ENCODE measurements around the gene RHBDD3. TPM values are rescaled to one million over a fixed set of nuclear protein-coding genes. Genes with fewer than 3 reads are reported as not detected.

Gene RHBDD3
- total RNA-seq, 2 experiments from 2014 or later: 27.5 to 30.1 TPM

DNA sequence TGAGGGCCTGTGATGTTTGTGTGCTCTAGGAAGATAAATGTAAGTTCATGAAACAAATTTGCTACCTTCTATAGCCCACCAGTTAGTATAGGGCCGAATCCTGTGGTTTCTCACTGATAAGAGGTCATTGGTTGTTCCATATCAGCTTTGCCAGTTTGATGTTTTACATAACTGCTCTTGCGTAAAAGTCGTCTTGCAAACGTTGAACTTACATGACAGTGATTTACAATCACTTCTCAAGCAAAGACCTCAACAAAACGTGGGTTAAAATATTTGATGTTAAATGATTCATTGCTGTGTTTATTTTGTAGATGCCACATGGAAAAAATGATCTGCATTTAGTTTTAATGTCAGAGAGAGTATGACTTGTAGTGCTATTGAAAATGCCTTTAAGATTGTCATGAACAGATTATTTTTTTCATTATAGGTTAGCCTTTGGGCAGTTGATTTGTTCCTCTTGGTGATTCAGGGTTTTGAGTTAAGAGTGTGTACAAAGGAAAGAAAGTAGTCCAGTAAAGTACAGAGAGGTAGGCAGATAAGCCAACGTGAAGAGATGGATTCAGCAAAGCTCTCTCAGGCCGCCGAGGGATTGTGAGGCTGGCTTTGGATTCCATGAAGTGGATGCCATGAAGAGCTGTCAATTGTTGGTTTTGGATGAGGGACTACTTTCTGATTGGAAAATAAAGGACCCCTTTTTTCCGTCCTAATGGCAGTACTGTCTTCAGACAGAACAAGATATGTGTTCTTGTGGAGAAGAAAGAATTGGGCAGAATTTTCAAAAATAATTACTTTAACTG lies 2.9 kb upstream of the RHBDD3 start:
- no peak for ATAC-seq (ENCODE audit: low read depth)
- POLR2A ChIA-PET: interaction anchor here (1.0 to 1.1 kb wide), 2 partner anchors 9 to 10 kb away, joined by 3 read pairs; no protein-coding TSS in a partner anchor
- H3K36me3 Mint-ChIP-seq: peaks cover 46% of the 10 kb centered on the region
- DNase-seq: no peak
- H3K4me1 Mint-ChIP-seq: peaks cover 47% of the 10 kb centered on the region
- peak overlapping the region; percentile 27 for H3K27ac Mint-ChIP-seq
- no peaks in the 10 kb centered on the region for H3K27me3 Mint-ChIP-seq
- H3K9me3 Mint-ChIP-seq: no peaks in the 10 kb centered on the region
- H3K4me3 Mint-ChIP-seq: peak overlapping the region; percentile 86

- POLR2A ChIA-PET: interaction anchor here (1.0 kb wide), 1 partner anchor 10 kb away, joined by 3 read pairs; no protein-coding TSS in a partner anchor
- Mint-ChIP-seq H3K27ac (peak overlapping the region; percentile 93), H3K9me3 (no peaks in the 10 kb centered on the region), H3K36me3 (peaks cover 44% of the 10 kb centered on the region), H3K4me1 (peaks cover 45% of the 10 kb centered on the region), H3K4me3 (peak overlapping the region; percentile 86), H3K27me3 (no peaks in the 10 kb centered on the region)
- no peak for DNase-seq
- no peak for ATAC-seq (ENCODE audit: low read depth)
These were observed 2.1 kb upstream of the RHBDD3 start for GRCh38 chr22:29269731-29270474.

- H3K27ac Mint-ChIP-seq: peak overlapping the region; percentile 93
- H3K36me3 Mint-ChIP-seq: peaks cover 44% of the 10 kb centered on the region
- no peaks in the 10 kb centered on the region for H3K27me3 Mint-ChIP-seq
- ATAC-seq (ENCODE audit: low read depth) (no peak), DNase-seq (no peak)
- POLR2A ChIA-PET: interaction anchor here (2.6 kb wide), 1 partner anchor 35 kb away, joined by 11 read pairs; no protein-coding TSS in a partner anchor
- peaks cover 42% of the 10 kb centered on the region for H3K4me1 Mint-ChIP-seq
- H3K9me3 Mint-ChIP-seq: no peaks in the 10 kb centered on the region
- peak overlapping the region; percentile 86 for H3K4me3 Mint-ChIP-seq
These were observed 1.4 kb upstream of the RHBDD3 start for GRCh38 chr22:29269230-29269604.

DNA sequence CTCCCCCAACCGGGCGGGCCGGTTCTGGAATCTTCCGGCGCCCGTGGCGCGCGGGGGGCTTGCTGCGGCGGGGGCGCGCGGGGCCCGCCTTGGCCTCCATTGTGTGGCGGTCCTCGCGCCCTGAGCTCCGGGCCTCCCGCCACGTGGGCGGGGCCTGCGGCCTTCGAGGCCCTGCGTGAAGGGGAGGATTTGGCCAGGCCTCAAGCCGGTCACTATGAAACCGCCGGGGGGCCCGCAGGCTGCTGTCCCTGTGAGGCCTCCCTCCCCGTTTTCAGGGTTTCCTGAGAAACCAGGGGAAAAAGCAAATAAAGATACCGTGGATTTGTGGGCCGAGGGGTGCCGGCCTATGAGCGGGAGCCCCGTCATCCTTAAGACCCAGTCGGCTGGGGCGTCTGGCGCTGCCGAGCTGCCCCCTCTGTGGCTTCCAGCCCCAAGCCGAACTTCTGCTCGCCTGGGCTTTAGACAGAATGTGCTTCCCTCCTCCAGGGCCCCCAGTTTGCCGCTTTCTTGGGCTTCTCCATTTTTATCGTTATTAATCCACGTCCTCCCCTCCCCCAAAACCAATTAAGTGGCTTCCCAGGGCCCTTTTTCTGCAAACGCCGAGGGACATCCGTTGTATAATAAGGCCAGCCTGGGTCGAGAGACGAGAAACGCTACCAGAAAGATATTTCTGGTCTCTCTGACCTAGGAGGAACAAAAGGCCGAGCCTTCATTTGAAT lies 889 bp upstream of the RHBDD3 start:
- H3K4me1 Mint-ChIP-seq: peaks cover 40% of the 10 kb centered on the region
- ATAC-seq (ENCODE audit: low read depth) (peak; percentile 27), DNase-seq (no peak)
- POLR2A ChIA-PET: interaction anchor here (0.6 to 2.6 kb wide), 5 partner anchors 35 to 503 kb away, joined by 3 to 11 read pairs (median 3); partner anchors contain the start of gene GAS2L1
- peaks cover 41% of the 10 kb centered on the region for H3K36me3 Mint-ChIP-seq
- no peaks in the 10 kb centered on the region for H3K9me3 Mint-ChIP-seq
- peak overlapping the region; percentile 86 for H3K4me3 Mint-ChIP-seq
- H3K27me3 Mint-ChIP-seq: no peaks in the 10 kb centered on the region
- peak overlapping the region; percentile 95 for H3K27ac Mint-ChIP-seq

DNA sequence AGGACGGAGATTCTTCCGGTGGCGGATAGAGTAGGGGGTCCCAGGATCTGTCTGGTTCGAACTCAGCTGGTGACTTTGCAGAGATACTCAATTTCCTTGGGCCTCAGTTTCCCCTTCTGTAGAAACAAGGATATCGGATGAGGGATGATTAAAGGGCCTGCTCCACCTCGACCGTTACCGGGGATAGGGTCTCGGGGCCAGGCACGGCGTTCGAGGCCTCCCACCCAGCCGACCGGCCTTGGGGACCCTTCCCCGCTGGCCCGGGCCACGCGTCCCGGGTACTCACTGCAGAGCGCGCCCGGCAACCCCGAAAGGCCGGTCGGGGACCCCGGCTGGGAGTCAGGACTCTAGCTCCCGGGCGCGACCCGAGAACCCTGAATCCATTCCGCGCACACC lies 321 bp downstream of the RHBDD3 start:
- Mint-ChIP-seq H3K27me3 (no peaks in the 10 kb centered on the region), H3K27ac (peak overlapping the region; percentile 95), H3K9me3 (no peaks in the 10 kb centered on the region), H3K4me1 (peaks cover 35% of the 10 kb centered on the region), H3K36me3 (peaks cover 29% of the 10 kb centered on the region), H3K4me3 (peak overlapping the region; percentile 86)
- no peak for DNase-seq
- ATAC-seq (ENCODE audit: low read depth): no peak
- POLR2A ChIA-PET: interaction anchor here (0.6 to 2.6 kb wide), 6 partner anchors 11 to 286 kb away, joined by 3 to 11 read pairs (median 6); partner anchors contain the start of genes GAS2L1 and KREMEN1

DNA sequence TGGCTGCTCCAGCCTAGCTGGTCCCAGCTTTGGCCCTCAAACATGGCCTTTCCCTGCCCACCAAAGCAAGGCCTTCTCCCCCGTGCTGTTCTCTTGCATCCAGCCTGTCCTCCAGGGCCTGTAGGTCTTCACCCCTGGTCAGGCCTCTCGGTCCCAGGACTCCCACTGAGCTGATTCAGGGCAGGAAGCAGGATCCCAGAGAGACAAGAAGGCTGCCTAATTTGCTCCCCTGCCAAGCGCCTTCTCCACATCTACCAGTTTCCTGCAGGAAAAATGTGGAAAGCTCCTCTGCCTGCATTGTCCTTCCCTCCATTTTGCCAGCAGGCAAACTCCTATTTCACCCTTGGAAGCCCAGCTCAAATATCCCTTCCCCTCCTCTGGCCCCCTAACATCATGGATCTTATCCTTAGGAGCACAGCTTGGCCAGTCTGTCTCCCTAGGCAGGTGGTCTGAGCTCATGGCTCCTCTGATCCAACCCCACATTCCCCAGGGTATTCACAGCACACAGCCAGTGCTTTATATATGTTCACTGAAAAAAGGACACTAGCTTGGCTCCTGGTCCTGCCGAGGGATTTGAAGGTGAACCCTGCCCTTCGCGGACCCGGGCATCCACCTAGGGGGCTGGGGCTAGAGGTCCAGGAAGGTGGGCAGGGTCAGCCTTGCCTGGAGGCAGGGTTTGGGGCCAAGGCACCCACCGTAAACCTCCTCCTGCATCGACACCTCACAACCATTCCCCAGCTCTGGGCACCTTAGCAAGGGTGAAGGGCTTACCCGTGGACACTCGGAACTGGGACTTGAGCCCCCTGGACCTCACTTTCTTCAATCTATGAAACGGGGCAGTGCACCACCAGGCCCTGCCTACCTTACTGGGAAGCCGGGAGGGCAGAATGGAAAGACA lies 968 bp downstream of the RHBDD3 start:
- Mint-ChIP-seq H3K27me3 (no peaks in the 10 kb centered on the region), H3K36me3 (peaks cover 25% of the 10 kb centered on the region), H3K27ac (peak overlapping the region; percentile 95), H3K4me1 (peaks cover 30% of the 10 kb centered on the region), H3K4me3 (peak overlapping the region; percentile 86), H3K9me3 (no peaks in the 10 kb centered on the region)
- ATAC-seq (ENCODE audit: low read depth) (no peak), DNase-seq (no peak)
- POLR2A ChIA-PET: interaction anchor here (0.6 to 2.6 kb wide), 5 partner anchors 9 to 275 kb away, joined by 3 to 11 read pairs (median 6); partner anchors contain the start of gene KREMEN1

DNA sequence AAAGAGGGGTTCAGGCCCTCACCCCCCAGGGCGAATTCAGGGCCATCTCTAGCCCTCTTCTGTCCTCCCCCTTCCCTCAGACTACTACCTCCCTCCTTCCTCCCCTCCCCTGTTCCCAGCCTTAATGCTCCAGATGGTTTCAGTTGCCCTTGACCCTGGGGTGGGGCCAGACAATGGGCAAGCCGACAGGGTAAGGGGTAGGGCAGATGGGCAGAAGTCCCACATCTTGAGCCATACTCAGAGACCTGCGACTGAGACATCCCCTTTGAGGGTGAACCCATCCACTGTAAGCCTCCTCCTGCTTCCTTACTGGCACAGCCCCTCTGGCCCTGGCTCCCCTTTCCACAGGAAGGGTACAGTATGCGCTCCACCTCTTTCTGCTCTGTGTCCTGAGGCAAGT lies 1.9 kb downstream of the RHBDD3 start:
- DNase-seq: no peak
- POLR2A ChIA-PET: no interaction called here
- Mint-ChIP-seq H3K4me3 (peak overlapping the region; percentile 86), H3K36me3 (peaks cover 22% of the 10 kb centered on the region), H3K27me3 (no peaks in the 10 kb centered on the region), H3K27ac (no peak overlapping the region), H3K9me3 (no peaks in the 10 kb centered on the region), H3K4me1 (peaks cover 25% of the 10 kb centered on the region)
- no peak for ATAC-seq (ENCODE audit: low read depth)

DNA sequence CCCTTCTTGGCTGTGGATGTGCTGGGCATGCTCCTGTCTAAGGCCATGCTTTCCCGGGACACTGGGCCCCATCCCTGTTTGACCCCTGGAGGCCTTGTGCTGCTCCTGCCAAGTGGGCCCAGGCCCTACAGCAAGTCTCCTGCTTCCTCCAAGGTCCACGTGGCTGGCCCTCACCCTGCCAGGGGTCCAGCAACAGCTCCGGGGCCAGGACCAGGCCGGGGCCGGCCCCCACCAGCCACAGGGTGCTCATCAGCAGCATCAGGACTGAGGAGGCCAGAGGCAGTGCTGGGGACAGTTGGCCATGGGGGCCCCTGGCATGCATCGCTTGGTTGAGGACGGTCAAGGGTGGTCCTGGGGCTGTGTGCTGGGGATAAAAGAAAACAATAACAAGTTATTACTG lies 2.5 kb downstream of the RHBDD3 start:
- no peaks in the 10 kb centered on the region for H3K27me3 Mint-ChIP-seq
- no peaks in the 10 kb centered on the region for H3K9me3 Mint-ChIP-seq
- H3K4me1 Mint-ChIP-seq: peaks cover 18% of the 10 kb centered on the region
- no peak overlapping the region for H3K27ac Mint-ChIP-seq
- no peak for DNase-seq
- no peak overlapping the region for H3K4me3 Mint-ChIP-seq
- POLR2A ChIA-PET: interaction anchor here (0.5 kb wide), 1 partner anchor 516 kb away, joined by 4 read pairs; no protein-coding TSS in a partner anchor
- ATAC-seq (ENCODE audit: low read depth): no peak
- peaks cover 16% of the 10 kb centered on the region for H3K36me3 Mint-ChIP-seq

- no peak for ATAC-seq (ENCODE audit: low read depth)
- no peaks in the 10 kb centered on the region for H3K27me3 Mint-ChIP-seq
These were observed 3.9 kb downstream of the RHBDD3 start for GRCh38 chr22:29263791-29264276.

DNA sequence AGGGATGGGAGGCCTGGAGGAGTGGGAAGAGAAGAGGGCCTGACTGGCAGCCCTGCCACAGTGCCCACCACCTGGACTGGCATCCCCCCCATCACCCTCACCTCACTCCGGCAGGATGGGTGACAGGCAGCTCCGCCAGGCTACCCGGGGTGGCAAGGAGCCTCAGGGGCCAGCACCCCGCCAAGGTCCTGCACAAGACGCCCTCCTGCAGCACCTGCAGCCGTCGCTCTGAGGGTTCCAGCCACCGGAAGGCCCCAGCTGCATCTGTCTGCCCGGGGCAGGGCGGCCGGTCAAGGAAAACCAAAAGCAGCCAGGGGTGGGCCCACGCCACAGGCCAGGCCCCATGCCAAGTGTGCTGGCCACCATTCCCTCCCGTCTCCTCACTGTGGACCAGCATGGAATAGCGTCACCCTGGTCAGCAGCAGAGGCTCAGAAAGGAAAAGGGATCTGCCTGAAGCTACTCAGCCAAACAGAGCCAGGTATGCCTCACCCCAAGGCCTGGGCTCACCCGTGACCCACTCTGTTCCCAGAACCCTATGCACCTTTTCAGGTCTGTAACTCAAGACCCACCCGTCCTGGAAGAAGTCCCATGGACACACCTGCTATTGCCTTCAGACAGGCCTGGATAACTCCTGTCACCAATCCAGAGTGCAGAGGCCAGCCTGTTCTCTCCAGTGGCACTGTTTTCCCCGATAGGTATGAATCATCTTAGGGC lies 7.0 kb downstream of the RHBDD3 start:
- no peak for ATAC-seq (ENCODE audit: low read depth)
- DNase-seq: no peak
- POLR2A ChIA-PET: no interaction called here

More at GRCh38 chr22:29263791-29264276, 3.9 kb downstream of the RHBDD3 start:
- POLR2A ChIA-PET: no interaction called here
- peaks cover 11% of the 10 kb centered on the region for H3K4me1 Mint-ChIP-seq
- no peak for DNase-seq
- H3K27ac Mint-ChIP-seq: no peak overlapping the region
- peaks cover 5% of the 10 kb centered on the region for H3K36me3 Mint-ChIP-seq
- no peaks in the 10 kb centered on the region for H3K9me3 Mint-ChIP-seq
- H3K4me3 Mint-ChIP-seq: no peak overlapping the region

GRCh38 chr22:29260031-29260560 lies 7.7 kb downstream of the RHBDD3 start:
- POLR2A ChIA-PET: no interaction called here
- Mint-ChIP-seq H3K4me3 (no peak overlapping the region), H3K27me3 (no peaks in the 10 kb centered on the region), H3K9me3 (no peaks in the 10 kb centered on the region), H3K36me3 (no peaks in the 10 kb centered on the region), H3K4me1 (peaks cover 4% of the 10 kb centered on the region), H3K27ac (no peak overlapping the region)
- no peak for DNase-seq
- ATAC-seq (ENCODE audit: low read depth): no peak

More for the DNA sequence above, 7.0 kb downstream of the RHBDD3 start:
- H3K9me3 Mint-ChIP-seq: no peaks in the 10 kb centered on the region
- peaks cover 4% of the 10 kb centered on the region for H3K4me1 Mint-ChIP-seq
- H3K36me3 Mint-ChIP-seq: no peaks in the 10 kb centered on the region
- H3K27me3 Mint-ChIP-seq: no peaks in the 10 kb centered on the region
- H3K4me3 Mint-ChIP-seq: no peak overlapping the region
- no peak overlapping the region for H3K27ac Mint-ChIP-seq
